Measurements from ENCODE around the gene ALDH1A2.

ALDH1A2 gene

GRCh38 chr15:57931570-57931969 is 133.9 kb downstream of the ALDH1A2 start:
- no peak for DNase-seq

DNA sequence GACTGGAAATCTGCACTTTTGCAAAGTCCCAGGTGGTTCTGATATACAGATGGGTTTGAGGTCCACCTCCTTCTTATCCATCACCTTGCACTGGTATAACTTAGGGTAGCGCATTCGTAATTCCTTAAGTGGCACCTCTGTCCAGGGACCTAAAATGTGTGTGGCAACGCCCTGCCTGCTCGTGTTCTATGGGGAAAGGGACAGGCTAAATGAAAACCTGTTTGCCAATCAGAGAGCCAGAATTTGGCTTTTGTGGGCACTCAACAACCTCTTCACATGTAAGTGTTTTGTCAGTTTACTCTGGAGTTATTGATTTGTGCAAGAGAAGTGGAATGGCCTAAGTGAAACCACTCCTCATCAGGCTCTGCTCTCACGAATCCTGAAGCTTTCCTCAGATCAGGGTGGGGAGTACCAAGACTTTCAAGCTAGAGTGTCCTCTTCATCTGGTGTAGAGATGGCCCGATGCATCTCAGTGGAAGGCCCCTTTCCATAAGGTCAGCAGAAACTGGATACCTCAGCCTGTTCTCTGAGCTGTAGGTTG is 138.3 kb downstream of the ALDH1A2 start:
- no peak for DNase-seq

GRCh38 chr15:57925650-57926049 is 139.9 kb downstream of the ALDH1A2 start:
- DNase-seq = no peak

GRCh38 chr15:57924598-57924997 is 140.9 kb downstream of the ALDH1A2 start:
- no peak for DNase-seq

DNA sequence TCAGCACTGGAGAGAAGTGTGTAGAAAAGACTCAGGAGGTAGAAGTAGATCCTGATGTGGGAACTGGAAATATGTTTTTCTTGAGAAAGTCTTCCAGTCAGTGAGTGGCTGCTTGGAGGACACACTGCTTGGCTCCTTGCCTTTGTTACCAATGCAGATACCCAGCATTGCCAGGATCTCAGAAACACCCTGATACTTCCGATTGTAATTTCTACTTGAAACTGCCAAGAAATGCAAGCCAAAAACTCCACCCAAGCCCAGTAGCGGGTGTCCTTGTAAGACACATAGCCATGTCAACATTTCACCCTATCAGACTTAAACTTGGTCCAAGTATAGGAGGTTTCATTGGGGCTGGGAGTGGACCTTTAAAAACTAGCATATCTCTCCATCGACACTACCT is 141.8 kb downstream of the ALDH1A2 start:
- no peak for DNase-seq

DNA sequence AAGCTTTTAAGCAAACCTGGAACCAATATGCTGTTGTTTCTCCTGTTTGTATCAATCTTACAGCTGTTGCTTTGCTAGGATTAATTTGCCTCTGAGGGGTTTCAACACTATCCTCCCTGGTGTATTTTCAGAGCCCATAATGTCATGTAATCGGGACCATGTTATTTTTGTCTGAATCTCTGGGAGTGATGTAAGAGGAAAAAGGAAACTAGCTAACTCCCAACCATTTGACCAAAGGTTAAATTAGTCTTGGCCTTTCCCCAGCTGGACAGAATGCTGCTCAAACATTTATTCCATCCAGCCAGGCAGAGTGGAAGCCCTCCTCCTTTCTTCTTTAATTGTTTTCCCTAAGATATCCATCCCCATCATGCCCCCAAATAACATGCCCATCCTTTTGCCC is 142.2 kb downstream of the ALDH1A2 start:
- DNase-seq = no peak

GRCh38 chr15:57922776-57923175 is 142.7 kb downstream of the ALDH1A2 start:
- DNase-seq = no peak

GRCh38 chr15:57921371-57921770 is 144.1 kb downstream of the ALDH1A2 start:
- no peak for DNase-seq

DNA sequence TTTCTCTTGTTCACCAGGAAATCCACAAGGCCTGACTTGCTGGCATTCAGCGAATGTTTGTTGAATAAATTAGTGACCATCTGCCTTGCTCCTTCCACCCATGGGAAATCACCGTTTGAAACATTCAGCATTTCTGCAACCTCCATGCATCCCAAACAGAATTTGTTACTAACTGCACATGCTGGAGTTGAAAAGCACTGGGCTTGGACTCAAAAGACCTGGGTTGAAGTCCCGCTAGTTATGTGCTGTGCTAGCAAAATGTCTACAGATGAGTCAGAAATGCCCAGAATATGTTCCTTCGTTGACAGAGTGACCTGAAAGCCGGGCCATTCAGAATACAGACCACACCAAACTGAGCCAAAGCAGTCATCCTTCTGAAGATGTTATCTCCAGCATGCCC is 144.6 kb downstream of the ALDH1A2 start:
- no peak for DNase-seq

DNA sequence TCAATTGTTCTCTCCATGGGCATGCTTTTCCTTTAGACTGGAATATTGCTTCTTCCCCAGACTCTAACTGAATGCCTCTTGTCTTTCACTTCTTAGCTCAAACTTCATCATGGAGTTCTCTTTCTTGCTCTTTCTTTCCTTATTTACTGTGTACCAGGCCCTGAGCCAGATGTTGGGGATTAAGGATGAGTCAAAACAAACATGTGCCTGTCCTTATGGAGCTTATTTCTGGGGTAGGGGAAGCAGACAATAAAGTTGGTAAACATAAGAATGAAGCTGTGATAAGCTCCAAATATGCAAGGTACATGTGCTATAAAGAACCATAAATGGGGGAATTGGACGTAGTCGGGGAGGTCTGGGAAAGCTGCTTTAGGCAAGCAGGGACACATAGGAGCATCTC is 145.8 kb downstream of the ALDH1A2 start:
- DNase-seq = no peak

- DNase-seq = no peak
Measured at GRCh38 chr15:57917998-57918397, 147.5 kb downstream of the ALDH1A2 start.

- no peak for DNase-seq
Measured at GRCh38 chr15:57916695-57917094, 148.8 kb downstream of the ALDH1A2 start.

DNA sequence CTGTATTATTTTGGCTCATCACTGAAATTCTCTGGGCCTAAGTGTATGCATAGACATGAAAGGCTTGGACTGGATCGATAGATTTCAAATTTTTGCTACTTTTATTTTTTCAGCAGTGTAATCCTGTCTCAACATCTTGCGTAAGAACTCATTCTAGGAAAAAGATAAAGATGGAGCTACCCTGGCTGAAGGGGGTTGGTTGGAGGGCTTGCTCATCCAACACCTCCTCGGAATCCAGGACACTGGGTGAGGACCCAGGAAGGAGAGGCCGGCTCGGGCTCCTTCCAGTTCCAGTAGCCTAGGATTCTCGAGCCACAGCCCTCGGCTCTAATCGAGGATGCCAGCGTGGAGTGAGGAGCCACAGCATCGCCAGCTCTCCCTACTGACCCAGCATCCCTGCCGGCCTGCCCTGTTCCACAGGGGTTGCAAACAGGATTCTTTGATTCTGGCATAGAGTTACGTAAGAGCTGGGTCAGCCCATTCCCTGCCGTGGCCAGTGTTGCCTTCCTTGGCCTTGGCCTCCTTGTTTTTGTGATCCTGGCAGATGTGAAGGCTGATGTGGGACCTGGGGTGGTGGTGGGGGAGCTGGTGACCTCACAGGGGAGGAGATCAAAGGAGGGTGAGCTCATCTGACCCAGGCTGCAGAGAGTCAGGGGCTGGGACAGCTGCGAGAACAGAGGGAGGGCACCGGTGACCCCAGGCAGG is 149.5 kb downstream of the ALDH1A2 start:
- no peak for DNase-seq

DNA sequence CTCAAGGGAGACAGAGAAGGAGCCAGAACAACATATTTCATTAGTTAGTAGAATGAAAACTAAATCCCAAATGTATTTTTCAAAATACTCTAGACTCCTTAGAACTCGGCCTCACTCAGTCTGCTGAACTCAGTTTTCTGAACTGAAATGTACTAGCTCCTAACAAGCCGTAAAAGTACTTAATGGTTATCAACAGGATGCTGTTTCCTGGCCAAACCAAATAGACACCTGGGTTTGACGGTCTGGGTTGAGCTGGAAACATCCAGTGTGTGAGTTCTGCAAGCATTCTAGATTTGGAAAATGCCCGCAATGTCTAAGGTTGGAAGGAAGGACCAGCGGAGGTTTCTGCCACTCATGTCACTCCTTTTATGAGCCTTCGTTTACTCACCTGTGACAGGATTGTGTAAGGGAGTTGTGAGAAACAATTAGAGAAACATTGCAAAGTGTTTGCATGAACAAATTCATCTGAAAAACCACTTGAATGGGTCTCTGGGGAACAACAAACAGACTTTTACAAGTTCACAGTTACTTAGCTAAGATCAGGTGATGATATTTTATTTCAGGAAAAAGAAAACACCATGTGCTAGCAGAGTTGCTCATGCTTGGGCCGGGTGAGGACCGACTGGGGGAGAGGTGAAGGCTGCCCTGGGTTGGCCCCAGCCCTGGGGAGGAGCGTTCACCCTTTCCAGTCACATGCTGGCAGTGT is 151.0 kb downstream of the ALDH1A2 start:
- DNase-seq = no peak

GRCh38 chr15:57911247-57911646 is 154.3 kb downstream of the ALDH1A2 start:
- no peak for DNase-seq

DNA sequence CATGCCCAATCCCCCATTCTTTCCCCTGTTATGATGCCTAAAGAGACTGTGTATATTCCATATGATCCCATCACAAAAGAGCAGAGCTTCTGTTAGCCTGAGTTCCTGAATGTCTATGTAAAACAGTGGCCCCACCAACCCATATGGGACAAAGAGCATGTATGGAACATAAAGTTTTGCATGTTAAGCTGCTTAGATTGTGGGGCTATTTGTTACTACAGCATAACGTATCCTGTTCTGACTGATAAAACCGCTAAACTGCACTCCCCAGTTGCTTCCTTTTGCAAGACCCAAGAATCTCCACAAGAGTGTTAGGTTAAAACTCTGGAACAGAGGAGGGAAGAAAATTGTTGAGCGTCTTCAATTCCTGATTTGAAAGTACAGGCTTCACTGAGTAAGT is 154.8 kb downstream of the ALDH1A2 start:
- DNase-seq = no peak

GRCh38 chr15:57909388-57909787 is 156.1 kb downstream of the ALDH1A2 start:
- no peak for DNase-seq

DNA sequence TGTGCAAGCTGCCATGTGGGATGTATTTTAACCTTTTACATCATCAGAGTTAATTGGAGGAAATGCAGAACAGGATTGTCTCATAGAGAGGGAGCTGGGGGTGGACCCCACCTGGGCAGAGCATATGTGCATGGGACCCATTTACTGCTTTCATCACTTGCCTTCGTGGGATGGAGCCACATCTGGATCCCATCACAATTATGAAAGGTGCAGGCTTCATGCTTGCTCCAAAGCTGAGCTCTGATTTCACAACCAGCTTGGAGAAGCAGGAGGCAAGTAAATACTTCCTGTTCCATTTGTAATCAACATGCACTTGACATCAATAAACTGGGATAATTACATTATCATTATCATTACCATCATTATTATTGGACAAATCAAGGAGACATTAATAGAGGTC is 161.9 kb downstream of the ALDH1A2 start:
- DNase-seq = no peak

Measured in NK-92 treated with Interleukin-12 subunit alpha and Interleukin-12 subunit beta, amount 100 ng/mL, for 24 hours (cell line).